Suprapubic skin (tissue), 4 donors: Measurements from ENCODE around the gene SH2D1B. TPM values are rescaled to one million over a fixed set of nuclear protein-coding genes. Genes with fewer than 3 reads are reported as not detected.

Experiments
- DNase-seq, 2 donors: peaks; one replicate each; pipeline ENCODE4 v3.0.0-alpha.2; 2019; ENCODE audit warnings: low spot score in 2 of 2
- H3K27ac ChIP-seq: fragments of 200-600 bp; sonication (generic); one replicate; pipeline ENCODE4 v1.5.1; 2019
- H3K27me3 ChIP-seq: fragments of 200-600 bp; sonication (generic); one replicate; pipeline ENCODE4 v1.5.1; 2019
- H3K36me3 ChIP-seq: fragments of 200-600 bp; sonication (generic); one replicate; pipeline ENCODE4 v1.5.1; 2019
- H3K4me1 ChIP-seq: fragments of 200-600 bp; sonication (generic); one replicate; pipeline ENCODE4 v1.5.1; 2019
- H3K4me3 ChIP-seq: fragments of 200-600 bp; sonication (generic); one replicate; pipeline ENCODE4 v1.5.1; 2019; ENCODE audit warnings: mild to moderate bottlenecking
- H3K9me3 ChIP-seq: fragments of 200-600 bp; sonication (generic); one replicate; pipeline ENCODE4 v1.5.1; 2019
- CTCF ChIP-seq, 2 donors: fragments of 200-600 bp in 1 of 2; fragments of 450-650 bp in 1 of 2; sonication (generic) in 1 of 2; IDR thresholded peaks; one replicate each; pipeline ENCODE4 v1.5.1; 2016 to 2019; ENCODE audit warnings: antibody characterized with exemption in 2 of 2, mild to moderate bottlenecking in 1 of 2, moderate library complexity in 1 of 2
- EP300 ChIP-seq: sonication (generic); formaldehyde crosslinking; IDR thresholded peaks from one replicate; pipeline ENCODE4 v1.6.1; 2017; ENCODE audit warnings: antibody characterized with exemption
- POLR2A ChIP-seq, 2 donors: fragments of 450-650 bp; IDR thresholded peaks; one replicate each; pipeline ENCODE4 v1.6.1; 2017; ENCODE audit warnings: antibody characterized with exemption in 2 of 2, mild to moderate bottlenecking in 2 of 2, moderate library complexity in 2 of 2
- POLR2AphosphoS5 ChIP-seq, 3 donors: sonication (generic); formaldehyde crosslinking; IDR thresholded peaks; one replicate each; pipeline ENCODE4 v1.6.1; 2017; ENCODE audit warnings: antibody characterized with exemption in 3 of 3
- WGBS: methylation state at CpG from one replicate; pipeline ENCODE4 v1.1.5; 2018; 5-methylcytosine and 5-hydroxymethylcytosine counted together
- total RNA-seq, 4 donors: library from RNA; depleted of rRNA; stranded (reverse); fragments of >200 nt; gene quantifications; one replicate each; pipeline ENCODE4 v1.1.0, GENCODE V29; 2016

The SH2D1B gene
- total RNA-seq, 4 donors from 2014 or later = not detected

GRCh38 chr1:162373072-162373427 is 38.9 kb downstream of the SH2D1B start:
- TF ChIP-seq POLR2AphosphoS5 (IDR thresholded peaks at IDR 0.05) (no peak), EP300 (no peak), POLR2A (IDR thresholded peaks at IDR 0.05) (no peak), CTCF (IDR thresholded peaks at IDR 0.05) (no peak)
- Histone ChIP-seq H3K27me3 (no peaks in the 10 kb centered on the region), H3K9me3 (no peaks in the 10 kb centered on the region), H3K4me1 (peaks cover 14% of the 10 kb centered on the region), H3K27ac (no peak overlapping the region), H3K36me3 (no peaks in the 10 kb centered on the region), H3K4me3 (no peak overlapping the region)
- WGBS = 63% methylated on average over 1 of the region's 1 CpG
- no peak for DNase-seq

GRCh38 chr1:162372159-162373071 is 39.5 kb downstream of the SH2D1B start:
- Histone ChIP-seq H3K27ac (peak overlapping the region; percentile 30), H3K4me1 (peaks cover 14% of the 10 kb centered on the region), H3K4me3 (no peak overlapping the region), H3K9me3 (no peaks in the 10 kb centered on the region), H3K27me3 (no peaks in the 10 kb centered on the region), H3K36me3 (no peaks in the 10 kb centered on the region)
- DNase-seq = no peak
- 52% methylated on average over 13 of the region's 13 CpGs for WGBS
- TF ChIP-seq POLR2AphosphoS5 (IDR thresholded peaks at IDR 0.05) = no peak
- no peak for TF ChIP-seq EP300
- TF ChIP-seq CTCF (IDR thresholded peaks at IDR 0.05) = no peak
- no peak for TF ChIP-seq POLR2A (IDR thresholded peaks at IDR 0.05)

- 67% methylated on average over 6 of the region's 6 CpGs for WGBS
- peak overlapping the region; percentile 18 for H3K27ac ChIP-seq
- TF ChIP-seq CTCF (IDR thresholded peaks at IDR 0.05) = no peak
- TF ChIP-seq EP300 = no peak
- no peak for TF ChIP-seq POLR2A (IDR thresholded peaks at IDR 0.05)
- no peak for TF ChIP-seq POLR2AphosphoS5 (IDR thresholded peaks at IDR 0.05)
Observed at GRCh38 chr1:162371611-162372010, 40.3 kb downstream of the SH2D1B start.

GRCh38 chr1:162370721-162371120 is 41.2 kb downstream of the SH2D1B start:
- WGBS = 85% methylated on average over 3 of the region's 3 CpGs
- H3K27ac ChIP-seq = no peak overlapping the region
- no peaks in the 10 kb centered on the region for H3K9me3 ChIP-seq
- DNase-seq = no peak
- peaks cover 17% of the 10 kb centered on the region for H3K4me1 ChIP-seq
- no peak for TF ChIP-seq POLR2A (IDR thresholded peaks at IDR 0.05)
- no peak for TF ChIP-seq CTCF (IDR thresholded peaks at IDR 0.05)
- TF ChIP-seq EP300 = no peak
- no peak for TF ChIP-seq POLR2AphosphoS5 (IDR thresholded peaks at IDR 0.05)
- H3K36me3 ChIP-seq = no peaks in the 10 kb centered on the region
- H3K4me3 ChIP-seq = no peak overlapping the region
- no peaks in the 10 kb centered on the region for H3K27me3 ChIP-seq

More at GRCh38 chr1:162371611-162372010, 40.3 kb downstream of the SH2D1B start:
- H3K4me1 ChIP-seq = peaks cover 14% of the 10 kb centered on the region
- no peaks in the 10 kb centered on the region for H3K36me3 ChIP-seq
- no peaks in the 10 kb centered on the region for H3K9me3 ChIP-seq
- no peaks in the 10 kb centered on the region for H3K27me3 ChIP-seq
- DNase-seq = no peak
- H3K4me3 ChIP-seq = no peak overlapping the region

- Histone ChIP-seq H3K4me1 (peaks cover 17% of the 10 kb centered on the region), H3K4me3 (no peak overlapping the region), H3K27ac (no peak overlapping the region), H3K9me3 (no peaks in the 10 kb centered on the region), H3K27me3 (no peaks in the 10 kb centered on the region), H3K36me3 (no peaks in the 10 kb centered on the region)
- TF ChIP-seq CTCF (IDR thresholded peaks at IDR 0.05) = no peak
- TF ChIP-seq EP300 = no peak
- TF ChIP-seq POLR2A (IDR thresholded peaks at IDR 0.05) = no peak
- TF ChIP-seq POLR2AphosphoS5 (IDR thresholded peaks at IDR 0.05) = no peak
- DNase-seq = no peak
- 88% methylated on average over 1 of the region's 1 CpG for WGBS
Observed at GRCh38 chr1:162370161-162370560, 41.8 kb downstream of the SH2D1B start.
